Mesendoderm (in vitro differentiated cells): ENCODE results near the gene TTC27.

Source experiments
- DNase-seq: peaks from one replicate; pipeline ENCODE4 v3.0.0; 2013
- H2AK5ac ChIP-seq: 2 replicates; pipeline ENCODE4 v1.6.1; 2013; ENCODE audit warnings: low read length, inconsistent platforms
- H2BK120ac ChIP-seq: 2 replicates; pipeline ENCODE4 v1.6.1; 2013; ENCODE audit warnings: low read depth, mild to moderate bottlenecking, low read length, moderate library complexity, mixed read lengths
- H2BK15ac ChIP-seq: replicated peaks from 2 replicates; pipeline ENCODE4 v1.6.1; 2013; ENCODE audit warnings: low read depth, mild to moderate bottlenecking, moderate library complexity
- H2BK5ac ChIP-seq: 2 replicates; pipeline ENCODE4 v1.6.1; 2013; ENCODE audit warnings: low read length, inconsistent platforms
- H3K18ac ChIP-seq: 2 replicates; pipeline ENCODE4 v1.6.1; 2013; ENCODE audit warnings: mild to moderate bottlenecking, low read length, mixed read lengths
- H3K23ac ChIP-seq: one replicate; pipeline ENCODE4 v1.6.1; 2013; ENCODE audit warnings: low read length
- H3K27ac ChIP-seq: 2 replicates; pipeline ENCODE4 v1.5.1; 2013; ENCODE audit warnings: low read depth, mild to moderate bottlenecking, inconsistent platforms, low read length, moderate library complexity
- H3K27me3 ChIP-seq: 2 replicates; pipeline ENCODE4 v1.6.1; 2013; ENCODE audit warnings: low read length, control low read depth, mild to moderate bottlenecking, inconsistent platforms; ENCODE audit not compliant: insufficient read depth, poor library complexity
- H3K36me3 ChIP-seq: 2 replicates; pipeline ENCODE4 v1.6.1; 2013; ENCODE audit warnings: low read length, inconsistent platforms; ENCODE audit not compliant: control insufficient read depth, insufficient read depth
- H3K4ac ChIP-seq: one replicate; pipeline ENCODE4 v1.6.1; 2013; ENCODE audit warnings: low read depth, mild to moderate bottlenecking, low read length, moderate library complexity
- H3K4me1 ChIP-seq: 2 replicates; pipeline ENCODE4 v1.6.1; 2013; ENCODE audit warnings: low read depth, low read length, inconsistent platforms; ENCODE audit not compliant: control insufficient read depth
- H3K4me2 ChIP-seq: 2 replicates; pipeline ENCODE4 v1.6.1; 2013; ENCODE audit warnings: low read length
- H3K4me3 ChIP-seq: 2 replicates; pipeline ENCODE4 v1.5.1; 2013; ENCODE audit warnings: mild to moderate bottlenecking, low read length
- H3K56ac ChIP-seq: one replicate; pipeline ENCODE4 v1.6.1; 2013; ENCODE audit warnings: low read length
- H3K79me1 ChIP-seq: 2 replicates; pipeline ENCODE4 v1.6.1; 2013; ENCODE audit warnings: low read length, inconsistent platforms
- H3K79me2 ChIP-seq: 2 replicates; pipeline ENCODE4 v1.6.1; 2013; ENCODE audit warnings: mild to moderate bottlenecking, low read length; ENCODE audit not compliant: control insufficient read depth, insufficient read depth
- H3K9ac ChIP-seq: 2 replicates; pipeline ENCODE4 v1.6.1; 2013; ENCODE audit warnings: low read length, inconsistent platforms
- H4K5ac ChIP-seq: one replicate; pipeline ENCODE4 v1.6.1; 2013; ENCODE audit warnings: low read length
- H4K8ac ChIP-seq: one replicate; pipeline ENCODE4 v1.6.1; 2013; ENCODE audit warnings: low read depth, mild to moderate bottlenecking, control low read depth, low read length, moderate library complexity
- WGBS: extraction: QIAGEN DNeasy Blood & Tissue Kit; methylation state at CpG from one replicate; pipeline ENCODE4 v1.1.7; 2013; ENCODE audit warnings: low lambda C conversion rate, missing lambda C conversion rate; ENCODE audit not compliant: insufficient coverage; ENCODE audit errors: extremely low coverage; 5-methylcytosine and 5-hydroxymethylcytosine counted together

TTC27 gene

DNA sequence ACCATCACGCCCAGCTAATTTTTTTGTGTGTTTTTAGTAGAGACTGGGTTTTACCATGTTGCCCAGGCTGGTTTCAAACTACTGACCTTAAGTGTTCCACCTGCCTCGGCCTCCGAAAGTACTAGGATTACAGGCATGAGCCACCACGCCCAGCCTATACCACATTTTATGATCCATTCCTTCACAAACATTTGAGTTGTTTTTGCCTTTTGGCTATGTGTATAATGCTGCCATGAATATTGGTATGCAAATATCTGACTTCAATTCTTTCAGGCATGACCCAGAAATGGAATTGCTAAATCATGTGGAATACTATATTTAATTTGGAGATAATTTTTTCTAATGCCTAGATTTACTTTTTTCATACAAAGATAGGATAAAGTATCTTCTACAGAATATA lies 68.6 kb downstream of the TTC27 start:
- H3K23ac ChIP-seq = no peak overlapping the region
- H3K79me1 ChIP-seq = no peaks in the 10 kb centered on the region
- H3K56ac ChIP-seq = no peak overlapping the region
- H3K79me2 ChIP-seq = no peaks in the 10 kb centered on the region
- no peak overlapping the region for H3K4ac ChIP-seq
- no peak overlapping the region for H2BK120ac ChIP-seq
- no peak overlapping the region for H3K4me3 ChIP-seq
- no peak for DNase-seq
- H3K9ac ChIP-seq = no peak overlapping the region
- H3K27ac ChIP-seq = no peak overlapping the region
- no peak overlapping the region for H3K18ac ChIP-seq
- H4K8ac ChIP-seq = no peak overlapping the region
- no peak overlapping the region for H3K4me2 ChIP-seq
- H3K36me3 ChIP-seq = no peaks in the 10 kb centered on the region
- peaks cover 2% of the 10 kb centered on the region for H3K4me1 ChIP-seq
- H3K27me3 ChIP-seq = no peaks in the 10 kb centered on the region
- H2BK15ac ChIP-seq = no peak overlapping the region
- no peak overlapping the region for H2AK5ac ChIP-seq
- WGBS = no CpG with 5 or more reads among the region's 4 CpGs
- H2BK5ac ChIP-seq = no peak overlapping the region
- H4K5ac ChIP-seq = no peak overlapping the region

DNA sequence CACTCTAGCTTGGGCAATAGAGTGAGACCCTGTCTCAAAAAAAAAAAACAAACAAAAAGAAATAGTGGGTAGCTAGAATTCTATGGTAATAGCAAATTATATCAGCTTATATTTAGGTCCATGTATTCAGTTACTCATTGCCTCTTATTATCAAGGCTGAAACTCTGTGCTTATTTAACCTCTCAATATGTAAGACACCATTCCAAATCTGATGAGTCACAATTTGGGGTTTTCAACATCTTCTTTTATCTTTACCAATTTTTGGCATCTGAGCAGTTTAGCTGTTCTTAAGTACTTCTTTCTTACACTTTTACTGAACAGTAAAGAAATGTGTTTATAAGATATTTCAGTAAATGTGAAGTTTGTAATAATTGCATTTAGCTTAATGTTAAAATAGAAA lies 69.3 kb downstream of the TTC27 start:
- Histone ChIP-seq H2BK120ac (no peak overlapping the region), H3K36me3 (no peaks in the 10 kb centered on the region), H3K4me3 (no peak overlapping the region), H4K8ac (no peak overlapping the region), H3K4me2 (no peak overlapping the region), H3K27me3 (no peaks in the 10 kb centered on the region), H3K79me2 (no peaks in the 10 kb centered on the region), H3K9ac (no peak overlapping the region), H2BK5ac (no peak overlapping the region), H3K18ac (no peak overlapping the region), H3K27ac (no peak overlapping the region), H4K5ac (no peak overlapping the region), H2AK5ac (no peak overlapping the region), H3K4me1 (peaks cover 2% of the 10 kb centered on the region), H3K4ac (no peak overlapping the region), H3K79me1 (no peaks in the 10 kb centered on the region), H2BK15ac (no peak overlapping the region), H3K23ac (no peak overlapping the region), H3K56ac (no peak overlapping the region)
- DNase-seq = no peak

DNA sequence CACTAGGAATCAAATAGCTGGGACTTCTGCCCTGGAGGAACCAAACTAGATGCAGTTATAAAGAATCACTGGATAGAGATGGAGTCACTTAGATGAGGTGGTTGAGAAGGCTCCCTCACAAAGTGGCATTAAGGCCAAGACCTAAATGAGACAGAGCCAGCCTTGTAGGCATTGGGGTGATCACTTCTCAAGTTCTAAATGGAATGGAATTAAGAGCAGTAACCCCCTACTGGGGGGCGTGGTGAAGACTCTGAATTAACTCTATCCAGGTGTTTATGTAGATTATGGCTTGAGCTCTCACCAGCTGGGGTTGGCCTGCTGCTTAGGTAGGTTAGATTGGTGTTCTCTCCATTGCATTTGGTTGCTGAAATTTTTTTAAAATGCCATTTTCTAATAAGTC lies 71.3 kb downstream of the TTC27 start:
- H4K8ac ChIP-seq = no peak overlapping the region
- H3K4me2 ChIP-seq = no peak overlapping the region
- no peak overlapping the region for H2BK5ac ChIP-seq
- H3K27ac ChIP-seq = no peak overlapping the region
- no peak overlapping the region for H2BK120ac ChIP-seq
- no peaks in the 10 kb centered on the region for H3K27me3 ChIP-seq
- H3K4me1 ChIP-seq = peaks cover 2% of the 10 kb centered on the region
- H2AK5ac ChIP-seq = no peak overlapping the region
- WGBS = no CpG with 5 or more reads among the region's 1 CpG
- H3K4ac ChIP-seq = no peak overlapping the region
- no peak overlapping the region for H3K56ac ChIP-seq
- H3K23ac ChIP-seq = no peak overlapping the region
- H3K36me3 ChIP-seq = no peaks in the 10 kb centered on the region
- H3K79me2 ChIP-seq = no peaks in the 10 kb centered on the region
- H2BK15ac ChIP-seq = no peak overlapping the region
- DNase-seq = peak; percentile 16
- no peaks in the 10 kb centered on the region for H3K79me1 ChIP-seq
- no peak overlapping the region for H3K18ac ChIP-seq
- H3K4me3 ChIP-seq = no peak overlapping the region
- H4K5ac ChIP-seq = no peak overlapping the region
- H3K9ac ChIP-seq = no peak overlapping the region

DNA sequence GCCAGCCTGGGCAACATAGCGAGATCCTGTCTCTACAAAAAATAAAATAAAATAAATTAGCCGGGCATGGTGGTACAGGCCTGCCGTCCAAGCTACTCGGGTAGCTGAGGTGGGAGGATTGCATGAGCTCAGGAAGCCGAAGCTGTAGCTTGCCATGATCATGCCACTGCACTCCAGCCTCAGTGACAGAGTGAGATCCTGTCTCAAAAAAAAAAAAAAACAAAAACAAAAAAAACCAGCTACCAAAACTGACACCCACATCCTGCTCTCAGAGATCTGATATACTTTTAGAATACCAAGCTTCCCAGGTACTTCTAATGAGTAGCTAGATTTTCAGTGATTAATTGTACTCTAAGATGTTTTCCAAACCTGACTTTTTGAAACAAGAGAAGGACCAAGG lies 74.0 kb downstream of the TTC27 start:
- no peak overlapping the region for H4K5ac ChIP-seq
- no peak overlapping the region for H3K4me3 ChIP-seq
- WGBS = no CpG with 5 or more reads among the region's 5 CpGs
- no peak overlapping the region for H4K8ac ChIP-seq
- H2BK5ac ChIP-seq = no peak overlapping the region
- no peak overlapping the region for H3K4ac ChIP-seq
- no peak overlapping the region for H2AK5ac ChIP-seq
- no peak overlapping the region for H3K23ac ChIP-seq
- H3K18ac ChIP-seq = no peak overlapping the region
- H3K79me1 ChIP-seq = no peaks in the 10 kb centered on the region
- no peaks in the 10 kb centered on the region for H3K27me3 ChIP-seq
- peaks cover 2% of the 10 kb centered on the region for H3K4me1 ChIP-seq
- no peak overlapping the region for H2BK15ac ChIP-seq
- DNase-seq = no peak
- no peak overlapping the region for H3K4me2 ChIP-seq
- no peak overlapping the region for H3K56ac ChIP-seq
- H3K36me3 ChIP-seq = no peaks in the 10 kb centered on the region
- H3K9ac ChIP-seq = no peak overlapping the region
- no peak overlapping the region for H2BK120ac ChIP-seq
- H3K79me2 ChIP-seq = no peaks in the 10 kb centered on the region
- no peak overlapping the region for H3K27ac ChIP-seq

DNA sequence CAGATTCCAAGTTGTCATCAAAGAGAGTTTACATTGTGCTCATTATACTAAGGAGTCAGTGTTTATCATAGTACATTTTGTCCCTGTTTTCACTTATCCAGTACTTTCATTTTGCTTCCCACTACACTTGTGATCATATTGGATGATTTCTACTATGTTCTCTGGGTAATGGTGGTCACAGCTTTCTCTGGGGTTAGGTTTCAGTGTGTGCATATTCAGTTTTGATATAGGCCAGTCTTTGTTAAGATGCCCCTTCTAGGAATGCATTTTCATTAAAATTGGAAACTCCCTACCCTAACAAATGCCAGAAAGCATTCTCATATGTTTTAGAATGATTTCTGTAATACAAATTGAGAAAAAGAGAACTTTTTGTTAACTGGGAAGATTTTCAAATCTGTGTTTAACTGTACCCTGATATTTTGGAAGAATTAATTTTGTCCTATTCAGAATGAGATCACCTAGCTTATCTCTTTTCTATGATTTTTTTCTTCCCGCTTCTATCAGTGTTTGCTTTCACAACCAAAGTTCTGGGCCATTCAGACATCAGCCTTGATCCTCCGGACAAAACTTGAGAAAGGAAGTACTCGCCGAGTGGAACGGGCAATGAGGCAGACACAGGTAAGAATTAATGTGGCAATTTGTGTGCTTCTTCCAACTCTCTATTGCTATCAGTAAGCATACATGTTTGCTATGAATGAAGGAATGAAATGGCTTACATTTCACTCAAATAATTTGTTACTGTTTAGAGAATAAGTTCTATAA lies 74.6 kb downstream of the TTC27 start:
- Histone ChIP-seq H3K79me2 (no peaks in the 10 kb centered on the region), H3K56ac (no peak overlapping the region), H3K27me3 (no peaks in the 10 kb centered on the region), H2BK5ac (no peak overlapping the region), H4K5ac (no peak overlapping the region), H3K4me2 (no peak overlapping the region), H4K8ac (no peak overlapping the region), H3K27ac (no peak overlapping the region), H3K36me3 (no peaks in the 10 kb centered on the region), H2BK15ac (no peak overlapping the region), H2AK5ac (no peak overlapping the region), H3K23ac (no peak overlapping the region), H2BK120ac (no peak overlapping the region), H3K9ac (no peak overlapping the region), H3K4ac (no peak overlapping the region), H3K4me3 (no peak overlapping the region), H3K18ac (no peak overlapping the region), H3K4me1 (peaks cover 2% of the 10 kb centered on the region), H3K79me1 (no peaks in the 10 kb centered on the region)
- WGBS = no CpG with 5 or more reads among the region's 5 CpGs
- no peak for DNase-seq
